Left renal pelvis (tissue), 4 donors: ENCODE measurements around the gene NAA20. TPM values are rescaled to one million over a fixed set of nuclear protein-coding genes. Genes with fewer than 3 reads are reported as not detected.

Source experiments
- DNase-seq, 4 donors: peaks; one replicate each; pipeline ENCODE4 v3.0.0-alpha.2; 2013; ENCODE audit warnings: low read depth in 4 of 4, low spot score in 3 of 4
- polyA plus RNA-seq, 4 donors: library from polyadenylated mRNA; unstranded; fragments of 120-200 nt; gene quantifications; one replicate each; pipeline ENCODE4 v1.2.1, GENCODE V29; 2013; ENCODE audit not compliant: insufficient read length in 4 of 4

Gene NAA20
- polyA plus RNA-seq = 100 to 1,000 TPM in 2 of 4 donors, 10 to 100 TPM in 2; 60.5 to 103 (median 96.2) TPM

GRCh38 chr20:20017001-20017843, at the start of gene NAA20:
NAA20 (plus strand) TSS chr20:20017362; CDS start chr20:20017397, 35 bp downstream.
- peak in 3 of 4 donors; percentile 74 to 84 (median 82) for DNase-seq

DNA sequence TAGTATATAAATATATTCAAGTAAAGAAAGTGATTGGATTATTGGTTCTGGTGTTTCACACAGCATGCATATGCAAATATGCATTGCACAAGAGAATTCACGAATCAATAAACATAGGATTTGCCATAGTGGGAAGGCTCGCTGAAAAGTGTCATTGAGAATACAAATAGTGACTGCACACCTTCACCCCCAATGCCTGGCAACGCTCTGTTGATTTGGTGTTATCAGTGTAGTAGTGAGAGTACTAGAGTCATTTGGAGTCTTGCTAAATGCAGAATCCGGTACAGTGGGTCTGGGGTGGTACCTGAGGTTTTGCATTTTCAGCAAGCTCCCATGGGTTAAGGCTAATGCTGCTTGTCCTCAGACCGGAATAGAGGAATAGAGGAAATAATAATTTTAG, 49.7 kb upstream of the NAA20 start:
- DNase-seq = no peak

DNA sequence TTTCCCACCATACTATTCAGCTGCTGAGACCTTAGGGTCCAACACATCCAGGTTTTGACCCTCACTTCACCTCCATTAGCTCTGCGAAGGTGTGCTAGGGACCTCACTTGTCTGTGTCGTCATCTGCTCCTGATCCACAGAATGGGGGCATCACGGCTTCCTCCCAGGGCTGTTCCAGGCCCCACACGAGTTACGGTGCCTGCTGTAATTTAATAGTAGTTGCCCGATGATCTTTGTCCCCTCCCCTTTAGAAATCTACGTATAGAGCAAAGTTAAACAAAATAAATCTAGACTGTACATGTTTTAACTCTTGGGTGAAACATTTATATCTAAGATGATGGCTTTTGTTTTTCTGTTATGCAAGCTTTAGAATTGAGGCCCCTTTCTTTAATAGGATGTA, 49.1 kb upstream of the NAA20 start:
- DNase-seq = no peak

- DNase-seq = no peak
Observed at GRCh38 chr20:19968466-19969073, 48.6 kb upstream of the NAA20 start.

GRCh38 chr20:19969106-19969505, 48.1 kb upstream of the NAA20 start:
- no peak for DNase-seq

- DNase-seq = no peak
Observed at GRCh38 chr20:19969507-19970255, 47.5 kb upstream of the NAA20 start.

- no peak for DNase-seq
Observed at GRCh38 chr20:19970256-19970765, 46.9 kb upstream of the NAA20 start.

- DNase-seq = no peak
Observed at GRCh38 chr20:19971116-19971515, 46.0 kb upstream of the NAA20 start.

- DNase-seq = no peak
Observed at GRCh38 chr20:19973961-19974629, 43.1 kb upstream of the NAA20 start.

DNA sequence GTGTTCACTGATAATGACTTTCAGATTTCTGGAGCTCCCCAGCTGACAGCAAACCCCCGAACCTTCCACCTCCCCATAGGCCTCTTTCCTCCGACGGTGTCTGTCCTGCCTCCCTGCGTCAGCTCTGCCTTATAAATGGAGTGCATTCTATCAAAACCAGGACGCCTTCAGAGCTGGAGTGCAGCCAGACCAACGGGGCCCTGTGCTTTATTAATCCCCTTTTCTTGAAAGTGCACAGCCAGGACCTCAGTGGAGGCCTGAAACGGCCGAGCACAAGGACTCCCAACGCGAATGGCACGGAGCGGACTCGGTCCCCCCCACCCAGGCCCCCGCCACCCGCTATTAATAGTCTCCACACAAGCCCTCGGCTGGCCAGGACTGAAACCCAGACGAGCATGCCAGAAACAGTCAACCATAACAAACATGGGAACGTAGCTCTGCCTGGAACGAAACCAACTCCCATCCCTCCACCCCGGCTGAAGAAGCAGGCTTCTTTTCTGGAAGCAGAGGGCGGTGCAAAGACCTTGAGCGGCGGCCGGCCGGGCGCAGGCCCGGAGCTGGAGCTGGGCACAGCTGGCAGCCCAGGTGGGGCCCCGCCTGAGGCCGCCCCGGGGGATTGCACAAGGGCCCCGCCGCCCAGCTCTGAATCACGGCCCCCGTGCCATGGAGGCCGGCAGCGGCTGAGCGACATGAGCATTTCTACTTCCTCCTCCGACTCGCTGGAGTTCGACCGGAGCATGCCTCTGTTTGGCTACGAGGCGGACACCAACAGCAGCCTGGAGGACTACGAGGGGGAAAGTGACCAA, 42.3 kb upstream of the NAA20 start:
- DNase-seq = peak in 3 of 4 donors; percentile 64 to 70 (median 64)

GRCh38 chr20:19975436-19975799, 41.7 kb upstream of the NAA20 start:
- DNase-seq = no peak

DNA sequence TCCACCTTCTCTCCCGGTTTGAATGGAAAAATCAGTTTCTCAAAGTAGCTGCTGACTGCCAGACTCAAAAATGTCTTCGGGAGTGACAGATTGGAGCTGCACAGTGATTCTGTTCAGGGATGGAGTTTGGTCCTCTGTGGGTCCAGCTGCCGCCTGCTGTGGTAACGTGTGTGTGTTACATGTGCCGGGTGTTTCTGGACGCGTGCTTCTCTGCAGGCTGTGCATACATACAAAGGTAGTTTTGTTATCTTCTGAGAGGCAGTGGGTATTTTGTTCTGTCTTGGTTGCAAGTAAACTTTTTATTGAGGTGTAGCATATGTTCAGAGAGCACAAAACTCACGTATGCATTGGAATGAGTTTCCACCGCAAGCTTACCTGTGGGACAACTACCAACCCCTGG, 41.3 kb upstream of the NAA20 start:
- no peak for DNase-seq

DNA sequence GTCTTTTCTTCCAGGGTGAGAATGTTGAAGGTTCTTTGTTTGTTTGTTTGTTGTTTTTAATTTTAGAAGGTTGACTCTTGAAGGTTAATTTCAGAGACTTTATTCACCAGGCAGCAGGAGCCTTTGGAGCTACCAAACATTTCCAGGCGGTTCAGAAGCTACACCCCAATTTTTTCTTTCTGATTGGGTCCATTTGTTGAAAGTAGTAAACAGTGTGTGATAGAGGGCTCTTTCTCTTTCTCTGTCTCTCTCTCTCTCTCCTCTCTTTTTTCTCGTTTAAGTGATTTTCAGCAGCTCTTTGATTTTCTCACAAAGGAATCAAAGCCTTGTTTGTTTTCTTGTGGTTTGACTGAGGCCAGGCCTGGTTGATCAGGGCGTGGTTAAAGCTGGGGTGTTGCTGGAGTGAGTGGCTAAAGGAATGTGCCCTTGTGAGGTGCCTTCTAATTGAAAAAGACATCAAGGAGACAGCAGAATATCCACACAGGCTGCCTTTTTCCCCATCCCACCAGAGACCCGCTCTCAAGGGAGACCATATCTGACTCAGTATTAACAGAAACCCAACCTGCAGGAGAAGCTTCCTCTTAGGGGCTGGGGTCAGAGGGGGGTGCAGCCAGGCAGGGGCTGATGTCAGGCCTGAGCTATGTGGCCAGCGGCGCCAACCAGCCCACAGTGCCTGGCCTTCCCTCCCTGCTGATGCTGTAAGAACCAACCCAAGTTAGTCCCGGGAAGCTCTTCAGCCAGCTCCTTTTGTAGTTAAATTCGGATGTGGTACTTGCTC, 40.4 kb upstream of the NAA20 start:
- no peak for DNase-seq

GRCh38 chr20:19977373-19977770, 39.8 kb upstream of the NAA20 start:
- DNase-seq = no peak

DNA sequence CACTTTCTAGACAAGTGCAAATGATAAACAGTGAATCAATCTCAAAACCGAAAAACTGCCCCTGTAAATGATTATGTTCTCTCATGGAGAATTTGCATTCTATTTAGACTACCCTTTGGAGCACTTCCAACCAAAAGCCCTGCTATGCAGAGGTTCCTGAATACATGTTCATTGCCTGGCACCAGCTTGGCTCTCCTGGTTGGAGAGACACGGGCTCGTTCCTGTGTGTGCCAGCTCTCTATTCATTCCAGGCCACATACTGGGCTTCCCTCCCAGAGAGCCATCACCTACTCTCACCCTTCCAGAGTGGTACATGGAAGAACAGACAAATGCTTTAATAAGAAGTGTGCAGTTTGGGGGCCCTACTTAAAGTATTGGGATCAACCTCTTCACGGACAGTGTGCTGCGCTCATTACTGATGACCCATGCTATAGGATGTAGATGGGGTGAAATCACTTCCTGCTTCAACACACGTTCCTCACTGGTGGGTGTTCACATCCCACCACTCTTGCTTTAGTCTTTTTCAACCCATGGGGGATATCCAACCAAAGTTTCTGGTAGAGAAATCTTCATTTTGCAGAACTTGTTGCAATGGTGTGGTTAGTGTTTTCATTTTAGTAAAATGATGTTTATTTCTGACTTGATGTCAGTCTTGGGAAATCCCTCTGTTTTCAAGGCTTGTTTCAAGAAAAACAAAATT, 38.5 kb upstream of the NAA20 start:
- no peak for DNase-seq

DNA sequence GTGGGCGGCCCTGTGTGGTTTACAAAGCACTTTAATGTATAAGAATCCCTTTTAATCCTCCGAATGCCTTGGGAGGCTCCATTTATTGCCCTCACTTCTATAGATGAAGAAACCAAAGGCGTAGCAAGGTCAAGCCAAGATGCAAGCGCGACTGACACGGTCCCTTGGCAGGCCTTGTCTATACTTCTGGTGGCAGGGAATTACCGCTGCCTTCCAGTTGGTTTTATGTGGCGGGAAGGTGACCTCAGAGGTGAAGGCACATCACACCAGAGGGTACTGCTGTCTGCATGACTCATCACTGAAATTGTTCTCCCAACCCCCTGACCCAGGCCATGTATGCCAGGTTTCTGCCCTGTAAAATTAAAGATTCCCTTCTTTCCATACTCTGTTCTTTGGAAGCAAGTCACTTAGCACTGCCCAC, 36.1 kb upstream of the NAA20 start:
- DNase-seq = no peak

DNA sequence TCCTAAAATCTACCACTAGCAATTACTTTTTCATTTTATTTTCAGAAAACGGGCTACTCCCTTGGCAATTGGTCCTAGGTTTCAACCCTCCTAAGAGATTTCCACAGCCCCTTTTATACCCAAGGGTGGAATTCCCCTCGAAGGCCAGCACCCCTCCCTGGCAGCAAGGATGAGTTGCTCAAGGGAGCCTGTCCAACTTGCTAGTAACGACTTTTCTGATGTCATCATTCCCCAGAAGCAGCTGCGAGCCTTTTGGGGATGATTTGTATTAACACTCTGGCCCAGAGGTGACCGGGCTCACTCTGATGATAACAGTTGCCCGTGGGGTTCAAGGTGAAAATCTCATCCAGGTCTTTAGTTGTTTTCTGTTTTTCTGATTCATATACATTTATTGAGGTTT, 30.7 kb upstream of the NAA20 start:
- DNase-seq = no peak

GRCh38 chr20:19987046-19987445, 30.1 kb upstream of the NAA20 start:
- DNase-seq = no peak
